Suppressor macrophage (primary cell): Measurements from ENCODE around the gene RIC8A.
"Not testable (repeated sequence)": the region's sequence is repeated elsewhere in the genome, so short reads cannot be mapped to it uniquely, and the experiment has no call there.

ENCODE experiments used
- DNase-seq, 4 experiments: peaks; one replicate each; pipeline ENCODE4 v3.0.0-alpha.2; 2020 to 2022
- total RNA-seq, 17 experiments: gene quantifications; one replicate each; lab custom pipeline; 2026; ENCODE audit warnings: mixed read lengths in 6 of 17, inconsistent platforms in 3 of 17; lab: John Stamatoyannopoulos, UW

Gene RIC8A
- 50.7 to 142 (median 82.6) reads per million in 17 experiments for total RNA-seq

GRCh38 chr11:207208-207862 is at the start of gene RIC8A, which contains the start of gene BET1L:
Gene RIC8A, plus strand, starts transcription at chr11:207708. Its CDS starts 1,147 bp downstream, at chr11:208855.
Gene BET1L, minus strand, starts transcription at chr11:207399. Its CDS starts 78 bp downstream, at chr11:207321.
- DNase-seq = peak; percentile 99

DNA sequence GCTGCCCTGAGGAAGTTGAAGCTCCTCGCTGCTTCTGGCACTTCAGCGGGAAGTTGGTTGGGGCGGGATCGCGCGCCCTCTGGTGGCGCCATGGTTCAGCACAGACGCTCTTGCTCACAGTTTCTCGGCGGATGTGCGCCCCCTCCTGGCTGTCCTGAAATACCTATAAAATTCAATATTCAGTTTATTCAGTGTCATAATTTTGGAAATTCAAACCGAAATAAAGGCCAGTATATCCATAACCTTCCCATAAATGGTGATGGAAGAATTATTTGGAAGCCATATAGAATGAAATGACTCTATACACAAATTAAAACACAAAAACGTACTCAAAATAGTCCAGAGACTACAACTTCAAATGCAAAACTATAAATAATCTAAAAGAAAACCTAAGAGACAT is 27.3 kb upstream of the RIC8A start:
- DNase-seq = not testable (repeated sequence)

DNA sequence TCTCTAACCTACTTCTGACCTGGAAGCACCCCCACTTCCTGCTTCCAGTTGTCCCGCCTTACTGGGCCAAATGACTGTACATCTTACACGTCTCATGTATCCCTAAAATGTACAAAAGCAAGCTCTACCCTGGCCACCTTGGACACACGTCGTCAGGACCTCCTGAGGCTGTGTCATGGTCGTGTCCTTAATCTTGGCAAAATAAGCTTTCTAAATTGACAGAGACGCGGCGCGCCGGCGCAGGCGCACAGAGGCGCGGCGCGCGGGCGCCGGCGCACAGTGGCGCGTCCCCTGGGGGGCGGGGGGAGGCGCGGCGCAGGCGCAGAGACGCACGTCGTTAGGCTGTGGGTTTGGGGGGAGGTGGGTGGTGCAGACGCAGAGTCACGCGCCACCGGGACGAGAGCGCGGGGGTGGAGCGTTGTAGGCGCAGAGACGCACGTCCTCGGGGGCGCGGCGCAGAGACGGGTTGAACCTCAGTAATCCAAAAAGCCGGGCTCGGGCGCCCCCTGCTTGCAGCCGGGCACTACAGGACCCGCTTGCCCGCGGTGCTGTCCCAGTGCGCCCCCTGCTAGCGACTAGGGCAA is 18.2 kb upstream of the RIC8A start:
- not testable (repeated sequence) for DNase-seq

DNA sequence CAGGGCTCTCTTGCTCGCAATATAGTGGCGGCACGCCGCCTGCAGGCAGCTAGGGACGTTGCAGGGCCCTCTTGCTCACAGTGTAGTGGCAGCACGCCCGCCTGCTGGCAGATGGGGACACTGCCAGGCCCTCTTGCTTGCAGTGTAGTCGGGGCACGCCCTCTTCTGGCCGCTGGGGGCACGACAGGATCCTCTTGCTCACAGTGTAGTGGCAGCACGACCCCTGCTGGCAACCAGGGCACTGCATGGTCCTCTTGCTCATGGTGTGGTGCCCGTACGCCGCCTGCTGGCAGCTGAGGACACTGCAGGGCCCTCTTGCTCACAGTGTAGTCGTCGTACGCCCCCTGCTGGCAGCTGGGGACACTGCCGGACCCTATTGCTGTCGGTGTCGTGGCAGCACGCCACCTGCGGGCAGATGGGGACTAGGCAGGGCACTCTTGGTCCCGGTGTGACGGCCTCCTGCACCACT is 17.6 kb upstream of the RIC8A start:
- not testable (repeated sequence) for DNase-seq

- not testable (repeated sequence) for DNase-seq
Observed at GRCh38 chr11:190546-190945, 17.0 kb upstream of the RIC8A start.

- DNase-seq = not testable (repeated sequence)
Observed at GRCh38 chr11:191490-192478, 15.7 kb upstream of the RIC8A start.

DNA sequence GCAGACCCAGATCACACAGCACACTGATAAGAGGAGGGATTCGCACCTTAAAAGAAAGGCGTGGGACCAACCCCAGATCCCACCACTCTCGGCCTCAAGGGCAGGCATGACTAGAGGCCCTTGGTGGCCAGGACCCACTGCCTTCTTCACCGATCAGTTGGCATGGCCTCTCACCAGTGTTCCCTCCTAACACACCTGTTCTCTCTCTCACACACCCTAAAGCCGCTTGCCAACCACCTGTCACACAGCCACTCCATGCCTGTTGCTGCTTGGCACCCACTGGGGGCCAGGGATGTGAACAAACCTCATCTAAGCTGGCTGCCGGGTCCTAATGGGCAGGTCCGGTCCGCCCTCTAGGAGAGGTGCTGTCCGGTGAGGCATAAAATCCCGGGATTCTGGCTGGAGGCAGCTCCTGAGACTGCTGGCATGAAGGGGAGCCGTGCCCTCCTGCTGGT is 14.8 kb upstream of the RIC8A start, which contains the start of gene SCGB1C1:
TSS of gene SCGB1C1 (plus strand) at position 405 of the 455 bp plus-strand sequence. CDS start at position 427, 22 bp downstream.
- not testable (repeated sequence) for DNase-seq

- DNase-seq = not testable (repeated sequence)
Observed at GRCh38 chr11:193481-193880, 14.0 kb upstream of the RIC8A start.

- no peak for DNase-seq
Observed at GRCh38 chr11:196786-197731, 10.4 kb upstream of the RIC8A start.

DNA sequence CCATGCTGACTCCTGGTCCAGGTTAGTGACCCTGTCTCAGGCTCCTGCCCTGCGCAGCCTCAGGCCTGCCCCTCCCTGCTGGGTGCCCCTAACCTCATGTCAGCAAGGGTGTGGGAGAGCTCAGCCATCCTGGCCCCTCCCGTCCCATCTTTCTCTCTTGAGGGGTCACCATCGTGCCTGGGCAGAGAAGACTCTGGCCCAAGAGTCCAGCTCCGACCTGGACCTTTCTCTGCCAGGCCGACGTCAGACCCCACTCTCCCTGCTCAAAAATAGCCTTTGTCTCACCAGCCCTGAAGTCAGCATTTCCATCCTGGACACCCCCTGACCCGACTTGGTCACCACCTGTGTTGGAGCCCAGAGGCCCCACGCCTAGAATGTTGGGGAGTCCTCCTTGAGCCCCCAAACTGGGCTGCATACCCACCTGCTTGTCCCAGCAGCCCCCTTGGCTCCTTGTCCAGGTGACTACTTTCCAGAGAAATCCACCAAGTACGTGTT is 9.7 kb upstream of the RIC8A start:
- no peak for DNase-seq

DNA sequence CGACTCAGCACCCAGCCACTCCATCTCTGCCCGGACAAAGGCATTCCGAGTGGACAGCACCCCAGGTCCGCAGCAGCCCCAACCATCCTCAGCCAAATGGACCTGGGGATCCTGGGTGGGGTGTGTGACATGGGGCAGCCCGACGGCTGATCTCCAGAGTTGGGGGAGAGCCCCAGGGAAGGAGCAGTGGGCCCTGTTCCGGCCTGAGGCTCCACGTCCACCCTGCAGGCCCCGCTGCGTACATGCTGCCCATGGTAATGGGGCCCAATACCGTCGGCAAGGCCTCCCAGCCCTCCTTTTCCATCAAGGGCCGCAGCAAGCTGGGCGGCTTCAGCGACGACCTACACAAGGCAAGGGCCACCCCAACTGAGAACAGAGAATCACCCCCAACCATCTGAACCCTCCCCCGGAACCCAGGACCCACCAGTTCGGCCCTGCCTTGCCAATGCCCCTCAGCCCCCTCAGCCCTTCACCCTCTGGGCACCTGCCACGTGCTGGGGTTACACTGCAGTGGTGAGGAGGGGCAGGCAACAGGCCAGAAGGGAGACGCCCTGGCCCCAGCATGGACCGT is 9.2 kb upstream of the RIC8A start:
- no peak for DNase-seq

DNA sequence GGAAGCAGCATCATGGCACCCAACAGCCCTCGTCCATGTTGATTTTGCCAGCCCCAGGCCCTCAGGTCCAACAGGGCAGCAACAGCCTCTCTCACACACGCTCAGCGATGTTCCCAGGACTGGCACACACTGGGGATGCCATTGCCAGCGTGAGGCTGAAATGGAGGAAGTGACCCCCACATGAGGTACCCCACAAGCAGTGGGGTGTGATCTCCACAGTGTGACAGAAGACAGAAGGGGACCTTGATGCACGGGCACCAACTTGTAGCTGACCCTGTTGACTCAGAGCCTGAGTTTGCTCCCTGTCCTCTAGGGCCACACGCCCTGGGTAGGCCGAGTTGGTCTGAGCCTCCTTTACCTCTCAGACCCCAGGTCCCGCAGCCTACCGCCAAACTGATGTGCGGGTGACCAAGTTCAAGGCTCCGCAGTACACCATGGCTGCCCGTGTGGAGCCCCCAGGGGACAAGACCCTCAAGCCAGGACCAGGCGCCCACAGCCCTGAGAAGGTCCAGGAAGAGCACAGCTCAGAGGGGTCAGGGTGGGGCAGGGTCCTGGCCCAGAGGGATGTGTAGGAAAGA is 8.4 kb upstream of the RIC8A start:
- no peak for DNase-seq

- DNase-seq = no peak
Observed at GRCh38 chr11:199782-200181, 7.7 kb upstream of the RIC8A start.

GRCh38 chr11:200224-201003 is 7.1 kb upstream of the RIC8A start:
- DNase-seq = no peak

DNA sequence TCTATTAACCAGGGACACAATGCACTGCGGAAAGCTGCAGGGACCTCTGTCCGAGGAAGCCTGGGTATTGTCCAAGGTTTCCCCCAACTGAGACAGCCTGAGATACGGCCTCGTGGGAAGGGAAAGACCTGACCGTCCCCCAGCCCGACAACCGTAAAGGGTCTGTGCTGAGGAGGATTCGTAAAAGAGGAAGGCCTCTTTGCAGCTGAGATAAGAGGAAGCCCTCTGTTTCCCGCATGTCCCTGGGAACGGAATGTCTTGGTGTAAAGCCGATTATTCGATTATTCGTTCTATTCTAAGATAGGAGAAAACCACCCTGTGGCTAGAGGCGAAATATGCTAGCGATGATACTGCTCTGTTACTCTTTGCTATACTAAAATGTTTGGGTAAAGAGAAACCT is 5.5 kb upstream of the RIC8A start:
- DNase-seq = peak; percentile 22 to 49 (median 47)

GRCh38 chr11:202490-202889 is 5.0 kb upstream of the RIC8A start:
- no peak for DNase-seq

DNA sequence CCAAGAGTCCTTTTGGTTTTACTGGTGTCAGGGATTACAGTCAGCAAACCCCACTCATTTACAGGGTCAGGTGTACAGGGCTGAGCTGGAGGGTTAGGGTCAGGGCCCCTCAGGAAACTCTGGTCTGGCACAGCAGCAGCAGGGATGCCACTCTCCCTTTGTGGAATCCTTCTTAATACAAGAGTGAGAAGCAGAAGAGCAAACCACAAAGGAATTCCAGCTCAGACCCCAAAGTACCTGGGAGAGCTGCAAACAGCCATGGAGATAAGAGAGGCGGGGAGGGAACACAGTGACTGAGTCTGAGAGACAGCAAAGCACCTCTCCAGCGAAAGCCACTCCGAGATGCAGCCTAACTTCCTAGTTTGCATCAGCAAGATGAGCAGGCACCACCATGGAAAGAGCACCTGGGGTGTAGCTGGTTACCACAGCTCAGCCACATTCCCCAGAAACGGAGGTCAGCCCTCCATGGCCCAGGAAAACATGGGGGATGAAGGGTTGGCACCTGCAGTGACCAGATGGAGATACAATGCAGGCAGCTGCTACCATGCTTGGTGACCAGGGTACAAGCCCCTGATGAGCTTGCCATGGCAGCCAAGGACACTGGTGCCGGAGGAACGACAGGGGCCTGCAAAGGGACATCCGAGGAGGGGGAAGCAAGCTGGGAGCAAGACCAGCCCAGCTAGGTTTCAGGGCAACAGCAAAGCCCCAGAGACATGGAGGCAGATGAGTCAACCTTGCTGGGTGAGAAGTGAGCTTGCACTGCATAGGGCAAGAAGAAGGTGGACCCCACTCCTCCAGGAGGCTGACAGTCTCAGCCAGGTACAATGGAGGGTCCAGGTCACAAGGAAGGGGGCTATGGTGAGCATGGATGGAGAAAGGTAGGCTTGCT is 4.2 kb upstream of the RIC8A start:
- DNase-seq = no peak

DNA sequence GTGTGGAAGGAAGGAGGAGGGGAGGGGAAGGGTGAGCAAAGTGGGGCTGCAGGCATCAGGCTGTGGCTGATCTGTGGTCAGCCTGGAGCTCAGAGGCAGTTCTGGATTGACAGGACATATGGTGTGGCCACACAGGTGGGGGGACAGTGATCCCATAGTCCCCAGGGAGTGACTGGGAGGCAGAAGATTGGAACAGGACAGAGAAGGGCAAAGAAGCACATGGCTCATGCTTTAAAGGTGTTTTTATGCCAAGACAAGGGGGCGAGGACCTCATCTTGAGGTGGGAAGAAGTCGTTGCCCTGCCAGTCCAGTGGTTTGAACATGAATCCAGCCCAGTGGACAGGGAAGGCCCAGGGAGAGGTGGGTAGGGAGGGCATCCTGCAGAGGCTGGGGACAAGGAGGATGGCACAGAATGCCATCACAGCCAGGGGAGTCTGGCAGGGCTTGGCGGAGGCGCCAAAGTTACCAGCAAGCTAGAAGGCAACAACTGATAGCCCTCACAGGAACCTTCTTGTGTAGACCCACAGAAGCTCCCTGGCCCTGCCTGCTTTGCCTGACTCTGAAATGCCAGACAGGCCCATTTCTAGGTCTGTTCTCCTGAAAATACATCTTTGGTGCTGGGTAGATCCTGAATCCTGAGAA is 3.4 kb upstream of the RIC8A start:
- no peak for DNase-seq
